Activated naive CD4-positive, alpha-beta T cell treated with anti-CD3 and anti-CD28 coated beads, Interleukin-2, amount 50 U/mL, for 72 hours (primary cell): ENCODE measurements around the gene BRAP. TPM values are rescaled to one million over a fixed set of nuclear protein-coding genes. Genes with fewer than 3 reads are reported as not detected.
"Not testable (repeated sequence)": the region's sequence is repeated elsewhere in the genome, so short reads cannot be mapped to it uniquely, and the experiment has no call there.

Experiments
- ATAC-seq, 2 donors: fragments of 150-1000 bp; cut with Tn5 transposase; 2 replicates each; pipeline ENCODE4 v1.10.0; 2021; ENCODE audit warnings: mild to moderate bottlenecking in 2 of 2, moderate library complexity in 2 of 2
- DNase-seq, 2 donors: peaks; one replicate each; pipeline ENCODE4 v3.0.0; 2021 to 2022; ENCODE audit warnings: low spot score in 2 of 2
- H3K27ac Mint-ChIP-seq, 2 donors: one replicate each; pipeline ENCODE4 v1.8.0; 2022; ENCODE audit warnings: mild to moderate bottlenecking in 2 of 2, mixed read lengths in 2 of 2
- H3K36me3 Mint-ChIP-seq, 2 donors: one replicate each; pipeline ENCODE4 v1.8.0; 2022; ENCODE audit warnings: mixed read lengths in 2 of 2
- H3K9me3 Mint-ChIP-seq, 2 donors: one replicate each; pipeline ENCODE4 v1.8.0; 2022; ENCODE audit warnings: mixed read lengths in 2 of 2
- total RNA-seq, 2 donors: library from RNA; stranded (reverse); gene quantifications; one replicate each; pipeline ENCODE4 v1.2.3, GENCODE V29; 2022

Gene BRAP
- total RNA-seq, 2 donors from 2014 or later: 17.1 to 18.8 TPM

DNA sequence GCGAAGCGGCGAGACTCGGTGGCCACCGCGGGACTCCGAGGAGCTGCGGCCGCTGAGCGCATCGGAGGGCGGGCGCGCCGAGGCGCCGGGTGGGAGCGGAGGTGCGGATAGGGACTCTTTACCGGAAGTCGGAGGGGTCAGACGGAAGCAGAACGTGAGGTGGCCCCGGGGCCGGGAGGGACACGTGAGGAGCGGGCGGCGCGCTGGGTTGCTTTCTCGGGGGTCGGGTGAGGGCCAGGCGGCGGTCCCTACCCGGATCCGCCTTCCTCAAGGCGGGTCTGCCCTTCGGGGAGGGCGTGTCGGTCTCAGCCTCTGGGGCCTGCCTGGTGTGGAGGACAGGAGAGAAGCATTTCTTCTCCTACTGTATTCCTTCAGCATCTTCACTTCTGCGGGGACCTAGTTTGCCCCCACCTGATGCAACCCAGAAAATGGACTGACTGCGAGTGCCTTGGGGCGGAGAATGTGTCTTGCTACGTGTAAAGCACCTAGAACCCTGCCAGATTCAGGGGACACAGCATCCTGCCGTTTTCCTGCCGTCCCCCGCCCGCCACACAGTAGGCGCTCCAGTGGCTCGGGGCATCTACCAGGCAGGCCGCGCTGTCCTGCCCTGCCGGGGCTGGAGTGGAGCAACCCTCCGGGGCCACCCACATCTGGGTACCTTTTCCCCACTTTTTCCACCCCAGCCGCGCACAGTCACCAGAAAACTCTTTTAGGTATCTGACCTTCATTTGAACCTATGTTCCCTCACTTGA is 86.1 kb downstream of the BRAP start:
- Mint-ChIP-seq H3K36me3 (peaks cover 4 to 6% of the 10 kb centered on the region in 2 donors), H3K27ac (peak overlapping the region; percentile 90), H3K9me3 (no peaks in the 10 kb centered on the region)
- peak; percentile 84 to 93 for DNase-seq
- ATAC-seq: peak; percentile 85 to 87

DNA sequence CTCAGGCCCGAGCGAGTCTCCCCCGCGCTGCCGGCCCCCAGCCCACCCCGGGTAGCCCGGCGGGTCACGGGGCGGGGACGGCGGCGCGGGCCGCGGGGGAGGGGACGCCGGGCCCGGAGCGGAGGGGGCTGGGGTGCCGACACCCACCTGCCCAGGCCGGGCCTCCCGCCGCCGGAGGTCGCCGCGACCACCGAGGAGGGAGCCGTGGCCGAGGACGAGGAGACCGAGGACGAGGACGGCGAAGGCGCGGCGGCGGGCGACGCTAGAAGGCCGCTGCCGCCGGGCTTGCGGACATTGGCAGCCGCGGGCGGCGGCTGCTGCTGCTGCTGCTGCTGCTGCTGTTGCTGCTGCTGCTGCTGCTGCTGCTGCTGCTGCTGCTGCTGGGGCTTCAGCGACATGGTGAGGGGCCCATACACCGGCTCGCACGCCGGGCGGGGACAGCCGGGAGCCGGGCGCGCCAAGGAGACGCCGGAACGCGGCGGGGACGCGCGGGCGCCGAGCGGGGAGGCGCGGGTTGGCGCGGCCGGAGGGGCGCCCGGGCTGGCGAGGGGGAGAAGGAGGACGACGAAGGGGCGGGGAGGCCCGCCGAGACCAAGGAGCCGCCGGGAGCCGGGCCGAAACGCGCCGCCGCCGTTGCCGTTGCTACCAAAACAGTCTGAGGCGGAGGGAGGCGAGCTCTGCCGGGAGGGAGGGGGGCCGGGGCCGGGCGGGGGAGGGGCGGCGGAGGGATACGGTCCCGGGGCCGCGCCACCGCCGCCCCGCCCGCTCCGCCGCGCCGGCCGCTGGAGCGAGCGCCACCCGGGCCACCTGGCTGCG is 86.9 kb downstream of the BRAP start, which contains the start of gene ATXN2:
Gene ATXN2 (minus strand): TSS at position 679 of the 816 bp plus-strand sequence. CDS start 281 bp downstream, at position 398.
- Mint-ChIP-seq H3K27ac (peak within 1 kb of the TSS; percentile 90 to 91), H3K36me3 (peaks cover 4 to 6% of the 10 kb centered on the region in 2 donors), H3K9me3 (no peaks in the 10 kb centered on the region)
- DNase-seq (peak; percentile 21 to 58), ATAC-seq (peak; percentile 65 to 72)

DNA sequence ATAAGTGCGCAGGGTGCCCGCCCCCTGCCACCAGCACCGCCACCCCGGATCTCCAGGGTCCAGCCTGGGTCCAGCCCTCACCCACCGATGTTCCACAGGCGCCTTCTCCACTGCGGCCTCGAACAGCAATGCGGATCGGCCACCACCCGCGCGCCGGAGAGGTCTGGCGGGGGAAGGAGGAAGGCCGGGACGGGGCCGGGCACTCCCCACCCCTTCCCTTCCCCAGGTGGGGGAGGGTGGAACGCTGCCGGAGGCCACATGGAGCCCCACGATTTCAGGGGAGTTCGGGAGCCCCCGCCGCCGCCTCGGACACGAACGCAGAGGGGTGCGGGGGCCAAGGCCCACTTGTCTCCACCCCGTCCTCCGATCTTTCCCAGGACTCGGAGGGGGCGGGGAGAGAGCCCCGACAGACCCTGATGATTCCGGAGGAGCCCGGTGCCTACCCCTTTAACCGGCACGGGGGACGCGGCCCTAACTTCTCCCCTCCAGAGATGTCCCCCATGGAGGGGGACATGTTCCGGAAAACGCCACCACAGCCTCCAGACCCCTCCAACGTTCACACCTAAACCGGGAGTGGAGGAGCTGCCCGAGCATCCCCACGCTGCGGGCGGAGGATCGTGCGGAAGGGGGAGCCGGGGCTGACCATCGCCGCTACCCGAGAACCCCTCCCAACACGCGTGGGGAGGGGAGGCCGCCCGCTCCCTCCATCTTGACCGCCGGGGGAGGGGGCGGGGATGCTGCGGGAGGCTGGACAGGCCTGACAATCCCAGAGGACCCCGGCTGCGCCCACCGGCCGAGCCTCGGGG is 87.7 kb downstream of the BRAP start:
- ATAC-seq (peak; percentile 4 to 19), DNase-seq (peak; percentile 43 to 57)
- Mint-ChIP-seq H3K27ac (peak overlapping the region; percentile 90 to 91), H3K36me3 (peaks cover 4 to 6% of the 10 kb centered on the region in 2 donors), H3K9me3 (no peaks in the 10 kb centered on the region)

DNA sequence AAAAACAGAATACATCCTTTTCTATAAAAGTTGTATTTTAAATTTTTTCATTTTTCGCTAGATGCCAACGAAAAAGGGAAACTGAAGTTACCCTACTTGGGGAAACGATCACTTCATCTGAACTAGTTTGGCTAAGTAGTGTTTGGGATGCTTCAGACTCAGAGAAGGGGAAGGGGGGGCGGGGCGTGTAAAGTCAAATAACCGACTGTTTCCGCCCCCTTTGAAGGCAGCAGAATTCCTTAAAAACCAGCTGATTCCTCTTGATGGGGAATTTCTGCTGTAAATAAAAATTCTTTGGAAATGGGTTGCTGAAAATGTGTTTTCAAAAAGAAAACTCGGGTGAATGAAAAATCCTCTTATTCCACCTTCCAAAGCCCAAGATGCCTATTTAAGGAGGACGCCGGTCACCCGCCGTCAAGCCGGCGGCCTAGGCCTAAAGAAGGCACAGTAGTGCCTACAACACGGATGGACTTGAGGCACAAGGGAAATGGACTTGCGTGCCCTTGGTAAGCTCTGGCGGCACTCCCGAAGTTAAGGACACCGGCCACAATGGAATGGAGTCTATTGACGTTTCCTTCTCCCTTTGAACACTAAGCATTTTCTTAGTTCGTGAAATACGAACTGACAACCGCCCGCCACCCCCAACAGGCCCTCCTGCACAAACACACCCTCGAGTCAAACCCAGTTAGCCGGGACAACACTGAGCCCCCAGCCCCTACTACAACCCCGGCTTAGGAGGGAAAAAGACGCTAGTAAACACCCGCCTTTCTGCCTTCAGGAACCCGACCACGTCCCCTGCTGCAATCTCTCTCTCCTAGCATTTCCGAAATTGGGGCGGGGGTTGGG is 88.5 kb downstream of the BRAP start:
- ATAC-seq (peak in 1 of 2 donors; percentile 1), DNase-seq (peak in 1 of 2 donors; percentile 29)
- Mint-ChIP-seq H3K9me3 (no peaks in the 10 kb centered on the region), H3K27ac (peak overlapping the region; percentile 90), H3K36me3 (peaks cover 4 to 6% of the 10 kb centered on the region in 2 donors)

DNA sequence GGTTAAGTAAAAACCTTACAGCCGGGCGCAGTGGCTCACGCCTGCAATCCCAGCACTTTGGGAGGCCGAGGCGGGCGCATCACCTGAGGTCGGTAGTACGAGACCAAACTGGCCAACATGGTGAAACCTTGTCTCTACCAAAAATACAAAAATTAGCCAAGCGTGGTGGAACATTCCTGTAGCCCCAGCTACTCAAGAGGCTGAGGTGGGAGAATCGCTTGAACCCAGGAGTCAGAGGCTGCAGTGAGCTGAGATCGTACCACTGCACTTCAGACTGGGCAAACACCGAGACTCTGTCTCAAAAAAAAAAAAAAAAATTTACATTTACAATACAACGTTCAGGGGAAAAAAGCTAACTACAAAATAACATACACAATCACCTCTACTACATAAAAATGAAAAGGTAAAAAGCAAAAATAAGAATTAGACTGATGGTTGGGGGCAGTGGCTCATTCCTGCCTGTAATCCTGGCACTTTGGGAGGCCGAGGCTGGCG is 90.4 kb downstream of the BRAP start:
- H3K36me3 Mint-ChIP-seq, ATAC-seq, H3K27ac Mint-ChIP-seq, H3K9me3 Mint-ChIP-seq, DNase-seq: not testable (repeated sequence)

Other genes starting within 250 kb of the BRAP start
- gene ATXN2, start 86.6 kb downstream of the BRAP start, total RNA-seq: 10 to 100 TPM; 51.6 to 63.3 TPM
- gene ACAD10, start 97 bp upstream of the BRAP start, total RNA-seq: 10 to 100 TPM; 23.3 to 31.4 TPM
- gene ALDH2, start 81.0 kb upstream of the BRAP start, total RNA-seq: 1 to 10 TPM; 2.4 to 3.2 TPM
- 10 to 100 TPM; 31.8 to 61.3 TPM for gene MAPKAPK5, start 156.3 kb upstream of the BRAP start, total RNA-seq